Esophagus squamous epithelium (tissue), 4 donors: ENCODE results near the gene MPI.

Experiments used
- POLR2A ChIP-seq, 4 donors: fragments of 450-650 bp; IDR thresholded peaks; one replicate each; pipeline ENCODE4 v1.6.1; 2017; ENCODE audit warnings: antibody characterized with exemption in 4 of 4, mild to moderate bottlenecking in 4 of 4, moderate library complexity in 3 of 4
- TF ChIP-seq, protein P1 (sequence below), 6 experiments: fragments of 450-650 bp in 4 of 6; fragments of 200-600 bp in 2 of 6; sonication (generic) in 2 of 6; IDR thresholded peaks; one replicate each; pipeline ENCODE4 v1.5.1; 2016 to 2019; ENCODE audit warnings: antibody characterized with exemption in 6 of 6, mild to moderate bottlenecking in 4 of 6, moderate library complexity in 4 of 6

DNA sequence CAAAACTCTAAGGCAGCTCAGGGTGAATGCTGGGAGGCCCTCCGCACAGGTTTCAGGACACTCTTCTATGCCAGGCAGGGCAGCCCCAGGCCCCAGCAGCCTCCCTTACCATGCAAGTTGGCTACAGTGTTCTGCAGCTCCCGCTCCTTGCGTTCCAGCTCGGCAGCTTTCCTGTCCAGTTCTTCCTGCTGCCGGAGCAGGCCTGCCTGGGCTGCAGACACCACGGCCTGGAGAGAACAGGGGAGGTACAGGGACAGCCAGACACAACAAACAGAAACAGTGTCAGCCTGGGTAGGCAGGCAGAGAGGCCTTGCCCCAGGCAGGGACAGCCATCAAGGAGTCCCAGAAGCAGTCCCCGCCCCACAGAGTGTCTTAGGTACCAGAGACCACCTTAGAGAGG lies 37.9 kb upstream of the MPI start:
- TF ChIP-seq POLR2A (IDR thresholded peaks at IDR 0.05): no peak
- TF ChIP-seq, protein P1, sequence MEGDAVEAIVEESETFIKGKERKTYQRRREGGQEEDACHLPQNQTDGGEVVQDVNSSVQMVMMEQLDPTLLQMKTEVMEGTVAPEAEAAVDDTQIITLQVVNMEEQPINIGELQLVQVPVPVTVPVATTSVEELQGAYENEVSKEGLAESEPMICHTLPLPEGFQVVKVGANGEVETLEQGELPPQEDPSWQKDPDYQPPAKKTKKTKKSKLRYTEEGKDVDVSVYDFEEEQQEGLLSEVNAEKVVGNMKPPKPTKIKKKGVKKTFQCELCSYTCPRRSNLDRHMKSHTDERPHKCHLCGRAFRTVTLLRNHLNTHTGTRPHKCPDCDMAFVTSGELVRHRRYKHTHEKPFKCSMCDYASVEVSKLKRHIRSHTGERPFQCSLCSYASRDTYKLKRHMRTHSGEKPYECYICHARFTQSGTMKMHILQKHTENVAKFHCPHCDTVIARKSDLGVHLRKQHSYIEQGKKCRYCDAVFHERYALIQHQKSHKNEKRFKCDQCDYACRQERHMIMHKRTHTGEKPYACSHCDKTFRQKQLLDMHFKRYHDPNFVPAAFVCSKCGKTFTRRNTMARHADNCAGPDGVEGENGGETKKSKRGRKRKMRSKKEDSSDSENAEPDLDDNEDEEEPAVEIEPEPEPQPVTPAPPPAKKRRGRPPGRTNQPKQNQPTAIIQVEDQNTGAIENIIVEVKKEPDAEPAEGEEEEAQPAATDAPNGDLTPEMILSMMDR (IDR thresholded peaks at IDR 0.05): no peak
